H1 (cell line): ENCODE data around the gene TNPO3. TPM values are rescaled to one million over a fixed set of nuclear protein-coding genes. Genes with fewer than 3 reads are reported as not detected.

ENCODE experiments used
- CTCF ChIA-PET: fragments of 300-600 bp; sonication (Branson Sonifier 250); formaldehyde crosslinking; loops from one replicate; lab custom pipeline; 2021; ENCODE audit not compliant: partially characterized antibody; lab: Charles Lee
- POLR2A ChIA-PET: fragments of 300-600 bp; sonication (Branson Sonifier 250); formaldehyde crosslinking; loops from one replicate; lab custom pipeline; 2021; ENCODE audit warnings: inconsistent platforms; ENCODE audit not compliant: partially characterized antibody; lab: Charles Lee
- DNase-seq, 2 experiments: peaks; one replicate each; pipeline versions ENCODE4 v3.0.0 to v3.0.0-alpha.2; 2010 to 2022; ENCODE audit warnings: low spot score in 2 of 2, low read depth in 1 of 2, mixed read lengths in 1 of 2
- FAIRE-seq: peaks from 2 replicates; lab custom pipeline; 2011; peaks lifted over from hg19 to GRCh38; lab: Jason Lieb, UNC
- H2AFZ ChIP-seq: 2 replicates; pipeline ENCODE4 v1.8.1; 2012; ENCODE audit warnings: low read length, inconsistent platforms
- H2AK5ac ChIP-seq: 2 replicates; pipeline ENCODE4 v1.6.1; 2013; ENCODE audit warnings: low read depth, low read length
- H2BK120ac ChIP-seq: replicated peaks from 2 replicates; pipeline ENCODE3; 2013; ENCODE audit warnings: low read depth, low read length, inconsistent platforms
- H2BK12ac ChIP-seq: 2 replicates; pipeline ENCODE4 v1.6.1; 2013; ENCODE audit warnings: low read depth, low read length
- H2BK15ac ChIP-seq: 2 replicates; pipeline ENCODE4 v1.6.1; 2013; ENCODE audit warnings: low read length
- H2BK20ac ChIP-seq: 2 replicates; pipeline ENCODE4 v1.6.1; 2013; ENCODE audit warnings: low read length
- H2BK5ac ChIP-seq: 2 replicates; pipeline ENCODE4 v1.6.1; 2013; ENCODE audit warnings: low read depth, low read length
- H3K14ac ChIP-seq: 2 replicates; pipeline ENCODE4 v1.6.1; 2013; ENCODE audit warnings: inconsistent platforms; ENCODE audit not compliant: insufficient read length
- H3K18ac ChIP-seq: 2 replicates; pipeline ENCODE4 v1.6.1; 2013; ENCODE audit warnings: low read length; ENCODE audit errors: extremely low read depth
- H3K23ac ChIP-seq: 2 replicates; pipeline ENCODE4 v1.6.1; 2013; ENCODE audit warnings: inconsistent platforms; ENCODE audit not compliant: insufficient read length
- H3K23me2 ChIP-seq: 2 replicates; pipeline ENCODE4 v1.6.1; 2013; ENCODE audit warnings: low read depth, low read length
- H3K27ac ChIP-seq: 2 replicates; pipeline ENCODE4 v1.6.1; 2011; ENCODE audit warnings: low read depth, low read length, inconsistent platforms
- H3K27me3 ChIP-seq, 4 experiments: replicated peaks in 1 of 4; 1 replicate in 1 of 4; 2 replicates in 3 of 4; pipeline versions ENCODE4 v1.6.1 to v1.8.1; 2011 to 2013; ENCODE audit warnings: low read length in 3 of 4, mild to moderate bottlenecking in 3 of 4, inconsistent platforms in 2 of 4, mixed read lengths in 2 of 4, moderate library complexity in 1 of 4; ENCODE audit not compliant: control insufficient read depth in 3 of 4, insufficient read depth in 3 of 4; ENCODE audit errors: extremely low read depth in 1 of 4
- H3K36me3 ChIP-seq, 4 experiments: 2 replicates each; pipeline versions ENCODE4 v1.6.1 to v1.8.1; 2011 to 2013; ENCODE audit warnings: mild to moderate bottlenecking in 4 of 4, low read length in 3 of 4, moderate library complexity in 2 of 4, control low read depth in 1 of 4, inconsistent platforms in 1 of 4; ENCODE audit not compliant: insufficient read depth in 4 of 4, control insufficient read depth in 2 of 4
- H3K4ac ChIP-seq: replicated peaks from 2 replicates; pipeline ENCODE3; 2013; ENCODE audit warnings: low read length, low read depth, mixed read lengths, inconsistent platforms; ENCODE audit not compliant: insufficient read length
- H3K4me1 ChIP-seq, 4 experiments: replicated peaks in 1 of 4; 1 replicate in 1 of 4; 2 replicates in 3 of 4; pipeline versions ENCODE4 v1.6.1 to v1.8.1; 2011 to 2013; ENCODE audit warnings: low read length in 3 of 4, inconsistent platforms in 2 of 4, mixed read lengths in 1 of 4; ENCODE audit not compliant: insufficient read depth in 4 of 4, control insufficient read depth in 3 of 4
- H3K4me2 ChIP-seq, 2 experiments: 2 replicates each; pipeline versions ENCODE4 v1.6.1 to v1.8.1; 2011 to 2013; ENCODE audit warnings: low read depth in 2 of 2, low read length in 2 of 2, control low read depth in 1 of 2, inconsistent platforms in 1 of 2, mild to moderate bottlenecking in 1 of 2; ENCODE audit not compliant: insufficient read depth in 1 of 2
- H3K4me3 ChIP-seq, 4 experiments: fragments of 200-600, 300-600 bp in 1 of 4; sonication (generic), shearing (Covaris generic), sonication (Bioruptor Twin) in 1 of 4; 2 replicates each; pipeline versions ENCODE4 v1.5.1 to v1.8.1; 2011 to 2016; ENCODE audit warnings: low read length in 4 of 4, low read depth in 3 of 4, control low read depth in 2 of 4, inconsistent platforms in 2 of 4, mild to moderate bottlenecking in 2 of 4, mixed read lengths in 1 of 4, moderate library complexity in 1 of 4; ENCODE audit not compliant: insufficient read depth in 2 of 4; ENCODE audit errors: extremely low read depth in 1 of 4
- H3K56ac ChIP-seq: replicated peaks from 2 replicates; pipeline ENCODE3; 2013; ENCODE audit warnings: low read depth, mild to moderate bottlenecking, mixed read lengths, low read length, inconsistent platforms; ENCODE audit not compliant: insufficient read length
- H3K79me1 ChIP-seq: 2 replicates; pipeline ENCODE4 v1.6.1; 2013; ENCODE audit warnings: low read depth, low read length, control low read depth
- H3K79me2 ChIP-seq, 2 experiments: 2 replicates each; pipeline versions ENCODE4 v1.6.1 to v1.8.1; 2012 to 2013; ENCODE audit warnings: low read length in 2 of 2, mild to moderate bottlenecking in 2 of 2, inconsistent platforms in 1 of 2; ENCODE audit not compliant: insufficient read depth in 2 of 2, control insufficient read depth in 1 of 2
- H3K9ac ChIP-seq, 4 experiments: replicated peaks in 1 of 4; 1 replicate in 1 of 4; 2 replicates in 3 of 4; pipeline versions ENCODE4 v1.6.1 to v1.8.1; 2011 to 2013; ENCODE audit warnings: low read depth in 3 of 4, low read length in 3 of 4, control low read depth in 2 of 4, mild to moderate bottlenecking in 2 of 4, moderate library complexity in 2 of 4, inconsistent platforms in 1 of 4; ENCODE audit errors: extremely low read depth in 1 of 4
- H3K9me3 ChIP-seq, 2 experiments: 2 replicates each; pipeline versions ENCODE4 v1.6.1 to v1.8.1; 2012 to 2013; ENCODE audit warnings: mild to moderate bottlenecking in 2 of 2, moderate library complexity in 2 of 2, control low read depth in 1 of 2, inconsistent platforms in 1 of 2, low read depth in 1 of 2, low read length in 1 of 2, mixed read lengths in 1 of 2; ENCODE audit not compliant: insufficient read depth in 2 of 2
- H4K20me1 ChIP-seq, 2 experiments: replicated peaks in 1 of 2; 2 replicates each; pipeline versions ENCODE3 to v1.8.1; 2011 to 2013; ENCODE audit warnings: inconsistent platforms in 2 of 2, low read length in 2 of 2, mild to moderate bottlenecking in 1 of 2; ENCODE audit not compliant: insufficient read depth in 2 of 2, control insufficient read depth in 1 of 2
- H4K5ac ChIP-seq: 2 replicates; pipeline ENCODE4 v1.6.1; 2013; ENCODE audit warnings: low read length, low read depth, mixed read lengths, inconsistent platforms; ENCODE audit not compliant: insufficient read length
- H4K8ac ChIP-seq: 2 replicates; pipeline ENCODE4 v1.8.0; 2013; ENCODE audit warnings: mild to moderate bottlenecking, moderate library complexity, low read length, inconsistent platforms; ENCODE audit not compliant: insufficient read depth; ENCODE audit errors: extremely low read depth
- H4K91ac ChIP-seq: replicated peaks from 2 replicates; pipeline ENCODE3; 2013; ENCODE audit warnings: low read length, mixed read lengths, inconsistent platforms; ENCODE audit not compliant: insufficient read length
- CREB1 ChIP-seq: IDR thresholded peaks from 2 replicates; pipeline ENCODE4 v1.6.1; 2012; ENCODE audit warnings: inconsistent platforms
- E2F6 ChIP-seq: IDR thresholded peaks from 2 replicates; pipeline ENCODE4 v1.6.1; 2012; ENCODE audit warnings: inconsistent platforms
- EP300 ChIP-seq, 2 experiments: IDR thresholded peaks; 1 replicate in 1 of 2; 2 replicates in 1 of 2; pipeline ENCODE4 v1.6.1; 2011 to 2012; ENCODE audit warnings: low read depth in 2 of 2, low read length in 2 of 2, mild to moderate bottlenecking in 2 of 2, borderline replicate concordance in 1 of 2, inconsistent platforms in 1 of 2, moderate library complexity in 1 of 2
- FOSL1 ChIP-seq: IDR thresholded peaks from 2 replicates; pipeline ENCODE4 v1.6.1; 2011; ENCODE audit warnings: mild to moderate bottlenecking, low read depth, low read length, moderate library complexity; ENCODE audit not compliant: insufficient read depth
- GABPA ChIP-seq: IDR thresholded peaks from 2 replicates; pipeline ENCODE4 v1.6.1; 2011; ENCODE audit warnings: mild to moderate bottlenecking, low read length, moderate library complexity, borderline replicate concordance; ENCODE audit not compliant: insufficient read depth
- KDM1A ChIP-seq: fragments of 200-600, 300-600 bp; sonication (generic); IDR thresholded peaks from 2 replicates; pipeline ENCODE4 v1.7.1; 2016; ENCODE audit warnings: mild to moderate bottlenecking, low read length, borderline replicate concordance
- NRF1 ChIP-seq: IDR thresholded peaks from 2 replicates; pipeline ENCODE4 v1.6.1; 2011; ENCODE audit warnings: mild to moderate bottlenecking, low read depth, low read length, improper control_type of control experiment
- WGBS, 2 experiments: shearing (Covaris generic) in 1 of 2; methylation state at CpG; one replicate each; pipeline versions ENCODE4 v1.1.6 to v1.1.7; 2013 to 2015; ENCODE audit warnings: low lambda C conversion rate in 2 of 2, mixed read lengths in 2 of 2, inconsistent platforms in 1 of 2, low coverage in 1 of 2, missing lambda C conversion rate in 1 of 2; ENCODE audit not compliant: insufficient replicate concordance in 2 of 2, insufficient coverage in 1 of 2, insufficient read length in 1 of 2; ENCODE audit errors: extremely low coverage in 1 of 2, missing lambda C conversion rate in 1 of 2; 5-methylcytosine and 5-hydroxymethylcytosine counted together
- polyA plus RNA-seq, 7 experiments: library from polyadenylated mRNA; depleted of rRNA in 3 of 7; stranded (reverse) in 5 of 7; unstranded in 2 of 7; fragments of >200 nt in 5 of 7; fragments of 200-250 nt in 2 of 7; gene quantifications; 1 replicate in 5 of 7; 2 replicates in 1 of 7; 4 replicates in 1 of 7; pipeline versions ENCODE4 v1.2.1 to v1.2.3, GENCODE V29; 2011 to 2013; ENCODE audit warnings: missing spikeins in 2 of 7, mixed read lengths in 2 of 7
- total RNA-seq: library from RNA; stranded (reverse); fragmentation: NEBNext Ultra II Directional; extraction: Animal tissue kit (Norgen Biotek cat#: 25700); gene quantifications from 2 replicates; pipeline ENCODE4 v1.2.1, GENCODE V29; 2021

Gene TNPO3
- total and polyA plus RNA-seq, 2 of the 8 experiments (the other 6 are each of a cell fraction or from before 2014, with no cell fraction given) = 67.6 to 99.2 TPM

GRCh38 chr7:128912281-128912680 is 142.6 kb downstream of the TNPO3 start:
- Histone ChIP-seq H3K79me2 (no peaks in the 10 kb centered on the region), H2BK20ac (0 out of 2 replicates have a peak overlapping the region, but pooled peaks have one; percentile 75), H2AK5ac (no peak overlapping the region), H4K20me1 (peaks cover 0 to 1% of the 10 kb centered on the region in 2 experiments), H2AFZ (no peak overlapping the region), H3K9ac (no peak overlapping the region), H3K27ac (no peak overlapping the region), H2BK15ac (0 out of 2 replicates have a peak overlapping the region, but pooled peaks have one; percentile 72), H3K4me3 (no peak overlapping the region), H3K56ac (no peak overlapping the region), H3K79me1 (no peaks in the 10 kb centered on the region), H3K4me2 (no peak overlapping the region; a peak in 1 of 4 replicates), H3K36me3 (no peaks in the 10 kb centered on the region), H4K8ac (no peak overlapping the region), H3K23me2 (peaks cover 17% of the 10 kb centered on the region; the same call in 1 of the 2 replicates), H3K4me1 (peaks cover 4 to 45% (median 20%) of the 10 kb centered on the region in 4 experiments), H3K23ac (no peak overlapping the region), H2BK5ac (no peak overlapping the region), H3K4ac (no peak overlapping the region), H3K14ac (no peak overlapping the region), H3K18ac (no peak overlapping the region), H3K9me3 (no peaks in the 10 kb centered on the region), H3K27me3 (peaks cover 31 to 76% (median 61%) of the 10 kb centered on the region in 4 experiments), H2BK120ac (no peak overlapping the region), H2BK12ac (peak overlapping the region; percentile 68; the same call in 1 of the 2 replicates), H4K91ac (no peak overlapping the region), H4K5ac (no peak overlapping the region)
- ChIA-PET POLR2A (interaction anchor here (1.5 to 2.4 kb wide), 3 partner anchors 11 to 142 kb away, joined by 3 to 9 read pairs (median 6); partner anchors contain the start of gene TNPO3), CTCF (interaction anchor here (1.0 to 4.5 kb wide), 10 partner anchors 11 to 179 kb away, joined by 3 to 42 read pairs (median 4); no protein-coding TSS in a partner anchor)
- FAIRE-seq = no peak
- peak in 1 of 2 experiments; percentile 39 for DNase-seq
- WGBS, 2 experiments = 86% methylated on average over 3 of the region's 3 CpGs; no CpG with 5 or more reads in 1 of the 2 experiments
- TF ChIP-seq EP300 (IDR thresholded peaks at IDR 0.05; ENCODE audit: borderline replicate concordance in 1 of 2, low read depth in 2 of 2, low read length in 2 of 2) = no peak
- no peak for TF ChIP-seq KDM1A
- no peak for TF ChIP-seq GABPA
- TF ChIP-seq E2F6 = no peak
- no peak for TF ChIP-seq NRF1
- TF ChIP-seq CREB1 = no peak
- no peak for TF ChIP-seq FOSL1
